Hepatocyte (in vitro differentiated cells): ENCODE measurements around the gene GDPGP1. TPM values are rescaled to one million over a fixed set of nuclear protein-coding genes. Genes with fewer than 3 reads are reported as not detected.

ENCODE experiments used
- DNase-seq: peaks from one replicate; pipeline ENCODE4 v3.0.0-alpha.2; 2016; ENCODE audit warnings: low spot score
- H2AFZ ChIP-seq: fragments of 200-600 bp; sonication (generic); 2 replicates; pipeline ENCODE4 v1.6.0; 2016; ENCODE audit warnings: antibody characterized with exemption, mild to moderate bottlenecking
- H3K27ac ChIP-seq: fragments of 200-600 bp; sonication (generic); 2 replicates; pipeline ENCODE4 v1.5.1; 2016; ENCODE audit warnings: mild to moderate bottlenecking
- H3K27me3 ChIP-seq: fragments of 200-600 bp; sonication (generic); 2 replicates; pipeline ENCODE4 v1.6.1; 2016
- H3K36me3 ChIP-seq: fragments of 200-600 bp; sonication (generic); replicated peaks from 2 replicates; pipeline ENCODE4 v1.5.1; 2016; ENCODE audit warnings: low read depth; ENCODE audit not compliant: insufficient read depth
- H3K4me1 ChIP-seq: fragments of 200-600 bp; sonication (generic); 2 replicates; pipeline ENCODE4 v1.5.1; 2016; ENCODE audit warnings: mild to moderate bottlenecking, moderate library complexity; ENCODE audit not compliant: insufficient read depth
- H3K4me2 ChIP-seq: fragments of 200-600 bp; sonication (generic); 2 replicates; pipeline ENCODE4 v1.6.0; 2016
- H3K4me3 ChIP-seq: fragments of 200-600 bp; sonication (generic); 2 replicates; pipeline ENCODE4 v1.5.1; 2016; ENCODE audit warnings: mild to moderate bottlenecking
- H3K79me2 ChIP-seq: fragments of 200-600 bp; sonication (generic); 2 replicates; pipeline ENCODE4 v1.6.0; 2017; ENCODE audit warnings: mild to moderate bottlenecking
- H3K9me2 ChIP-seq: fragments of 200-600 bp; sonication (generic); replicated peaks from 2 replicates; pipeline ENCODE4 v1.6.0; 2017; ENCODE audit warnings: mild to moderate bottlenecking; ENCODE audit not compliant: insufficient read depth
- H3K9me3 ChIP-seq: fragments of 200-600 bp; sonication (generic); 2 replicates; pipeline ENCODE4 v1.5.1; 2016; ENCODE audit warnings: low read depth, mild to moderate bottlenecking
- H4K20me1 ChIP-seq: fragments of 200-600 bp; sonication (generic); 2 replicates; pipeline ENCODE4 v1.6.0; 2016; ENCODE audit warnings: mild to moderate bottlenecking; ENCODE audit not compliant: insufficient read depth, poor library complexity, severe bottlenecking
- EZH2 ChIP-seq: fragments of 200-600 bp; sonication (generic); IDR thresholded peaks from 2 replicates; pipeline ENCODE4 v1.6.1; 2016; ENCODE audit warnings: antibody characterized with exemption, mild to moderate bottlenecking, borderline replicate concordance
- EZH2phosphoT487 ChIP-seq: fragments of 200-600 bp; sonication (generic); IDR thresholded peaks from one replicate; pipeline ENCODE4 v1.6.1; 2018; ENCODE audit warnings: antibody characterized with exemption, mild to moderate bottlenecking, low read depth, moderate library complexity; ENCODE audit not compliant: unreplicated experiment, severe bottlenecking
- WGBS: methylation state at CpG from one replicate; pipeline ENCODE4 v1.1.6; 2016; ENCODE audit warnings: low lambda C conversion rate; ENCODE audit errors: missing lambda C conversion rate; 5-methylcytosine and 5-hydroxymethylcytosine counted together
- polyA plus RNA-seq: library from polyadenylated mRNA; unstranded; fragments of >200 nt; fragmentation: Nextera tagmentation; extraction: Ambion mirVana; gene quantifications from 2 replicates; pipeline ENCODE4 v1.2.1, GENCODE V29; 2016
- total RNA-seq: library from RNA; depleted of rRNA; stranded (reverse); fragments of >200 nt; gene quantifications from 2 replicates; pipeline ENCODE4 v1.2.3, GENCODE V29; 2014
- TF ChIP-seq, protein P1 (sequence below): fragments of 200-600 bp; sonication (generic); IDR thresholded peaks from 2 replicates; pipeline ENCODE4 v1.5.1; 2016; ENCODE audit warnings: antibody characterized with exemption, mild to moderate bottlenecking; ENCODE audit not compliant: poor library complexity

GDPGP1 gene
- total and polyA plus RNA-seq, 2 experiments from 2014 or later, result 0.56 to 6.8 TPM

DNA sequence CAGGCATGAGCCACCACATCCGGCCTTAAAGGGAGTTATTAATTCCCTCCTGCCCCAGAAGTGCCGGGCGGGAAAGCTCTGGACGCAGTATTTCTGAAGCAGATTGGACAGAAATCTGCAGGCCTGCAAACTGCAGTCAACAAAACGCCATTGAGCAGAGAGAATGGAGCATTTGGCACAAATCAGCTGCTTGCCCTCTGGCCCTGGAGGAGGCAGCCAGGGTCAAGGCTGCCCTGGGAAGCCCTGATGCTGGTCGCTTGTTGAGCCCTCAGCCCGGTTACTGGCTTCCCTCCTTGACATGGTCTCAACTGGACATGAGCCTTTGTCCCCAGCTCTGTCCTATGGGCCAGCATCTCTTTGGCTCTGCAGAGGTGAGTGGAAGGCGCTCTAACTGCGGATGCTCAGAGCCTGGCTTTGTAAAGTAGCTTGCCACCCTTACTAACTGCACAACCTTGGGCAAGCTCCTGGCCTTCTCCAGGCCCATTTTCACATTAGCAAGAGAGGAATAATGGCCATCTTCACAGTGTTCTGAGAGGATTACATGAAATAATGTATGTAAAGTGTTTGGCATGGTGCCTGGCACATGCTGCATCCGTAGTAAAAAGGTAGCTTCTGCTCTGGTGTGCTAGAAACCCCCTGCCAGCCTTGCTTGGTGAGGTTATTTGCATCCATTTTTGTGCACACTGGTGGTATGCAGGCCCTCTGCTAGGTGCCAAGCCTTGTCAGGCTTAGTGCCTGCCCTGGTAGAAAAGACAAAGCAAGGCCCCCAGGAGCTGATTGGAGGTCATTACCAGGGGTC is 28.8 kb upstream of the GDPGP1 start:
- no peaks in the 10 kb centered on the region for H3K36me3 ChIP-seq
- no peak overlapping the region for H3K4me3 ChIP-seq
- no peak for DNase-seq
- H3K27ac ChIP-seq, result no peak overlapping the region
- no peaks in the 10 kb centered on the region for H3K9me2 ChIP-seq
- TF ChIP-seq EZH2phosphoT487, result no peak
- TF ChIP-seq EZH2, result no peak
- TF ChIP-seq, protein P1, sequence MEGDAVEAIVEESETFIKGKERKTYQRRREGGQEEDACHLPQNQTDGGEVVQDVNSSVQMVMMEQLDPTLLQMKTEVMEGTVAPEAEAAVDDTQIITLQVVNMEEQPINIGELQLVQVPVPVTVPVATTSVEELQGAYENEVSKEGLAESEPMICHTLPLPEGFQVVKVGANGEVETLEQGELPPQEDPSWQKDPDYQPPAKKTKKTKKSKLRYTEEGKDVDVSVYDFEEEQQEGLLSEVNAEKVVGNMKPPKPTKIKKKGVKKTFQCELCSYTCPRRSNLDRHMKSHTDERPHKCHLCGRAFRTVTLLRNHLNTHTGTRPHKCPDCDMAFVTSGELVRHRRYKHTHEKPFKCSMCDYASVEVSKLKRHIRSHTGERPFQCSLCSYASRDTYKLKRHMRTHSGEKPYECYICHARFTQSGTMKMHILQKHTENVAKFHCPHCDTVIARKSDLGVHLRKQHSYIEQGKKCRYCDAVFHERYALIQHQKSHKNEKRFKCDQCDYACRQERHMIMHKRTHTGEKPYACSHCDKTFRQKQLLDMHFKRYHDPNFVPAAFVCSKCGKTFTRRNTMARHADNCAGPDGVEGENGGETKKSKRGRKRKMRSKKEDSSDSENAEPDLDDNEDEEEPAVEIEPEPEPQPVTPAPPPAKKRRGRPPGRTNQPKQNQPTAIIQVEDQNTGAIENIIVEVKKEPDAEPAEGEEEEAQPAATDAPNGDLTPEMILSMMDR, result no peak
- no peaks in the 10 kb centered on the region for H3K27me3 ChIP-seq
- H3K4me2 ChIP-seq, result no peak overlapping the region
- H2AFZ ChIP-seq, result no peak overlapping the region
- H3K79me2 ChIP-seq, result peaks cover 87% of the 10 kb centered on the region
- no peaks in the 10 kb centered on the region for H3K9me3 ChIP-seq
- WGBS, result 94% methylated on average over 9 of the region's 10 CpGs
- peaks cover 28% of the 10 kb centered on the region for H4K20me1 ChIP-seq
- peaks cover 20% of the 10 kb centered on the region for H3K4me1 ChIP-seq

DNA sequence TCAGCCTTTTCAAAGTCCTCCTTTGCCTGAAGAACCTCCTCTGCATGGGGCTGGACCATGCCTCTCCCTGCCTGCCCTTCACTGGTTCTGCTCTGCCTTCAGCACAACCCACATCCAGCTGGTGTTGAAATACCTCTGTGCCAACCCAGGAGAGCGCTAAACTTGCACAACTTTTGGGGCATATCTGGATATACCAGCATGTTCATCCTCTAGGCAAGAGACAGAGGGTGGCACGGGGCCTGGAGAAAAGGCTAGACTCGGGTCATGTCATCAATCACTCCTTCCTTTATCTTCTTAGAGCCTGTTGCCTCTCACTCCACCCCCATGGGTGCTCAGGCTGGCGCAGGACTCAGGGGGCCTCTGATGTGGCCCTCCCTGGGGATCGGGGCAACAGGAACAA is 28.1 kb upstream of the GDPGP1 start:
- H3K4me1 ChIP-seq, result peaks cover 14% of the 10 kb centered on the region
- WGBS, result 91% methylated on average over 5 of the region's 5 CpGs
- no peak overlapping the region for H2AFZ ChIP-seq
- no peak for DNase-seq
- H3K4me3 ChIP-seq, result no peak overlapping the region
- TF ChIP-seq EZH2phosphoT487 (no peak), EZH2 (no peak)
- TF ChIP-seq, protein P1, result no peak
- no peaks in the 10 kb centered on the region for H3K9me3 ChIP-seq
- peaks cover 93% of the 10 kb centered on the region for H3K79me2 ChIP-seq
- peaks cover 28% of the 10 kb centered on the region for H4K20me1 ChIP-seq
- no peaks in the 10 kb centered on the region for H3K27me3 ChIP-seq
- no peaks in the 10 kb centered on the region for H3K36me3 ChIP-seq
- no peak overlapping the region for H3K27ac ChIP-seq
- H3K4me2 ChIP-seq, result no peak overlapping the region
- no peaks in the 10 kb centered on the region for H3K9me2 ChIP-seq

DNA sequence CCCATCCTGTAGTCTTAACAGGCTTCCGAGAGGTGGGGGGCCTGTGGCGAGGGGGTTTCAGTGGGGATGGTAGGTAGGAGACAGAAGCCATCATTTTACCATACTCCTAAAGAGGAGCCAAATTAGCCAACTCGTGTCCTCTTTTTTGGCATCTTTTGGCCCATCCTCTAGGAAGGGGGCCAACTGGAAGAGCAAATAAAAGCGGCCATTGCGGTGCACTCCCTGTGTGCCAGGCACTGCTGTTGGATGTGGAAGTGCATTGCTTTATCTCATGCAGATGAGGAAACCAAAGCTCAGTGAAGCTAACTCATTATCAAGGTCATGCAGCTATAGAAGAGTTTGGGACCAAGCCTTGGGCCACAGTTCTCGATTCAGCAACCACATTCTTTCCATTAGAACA is 26.8 kb upstream of the GDPGP1 start:
- peaks cover 93% of the 10 kb centered on the region for H3K79me2 ChIP-seq
- H3K36me3 ChIP-seq, result no peaks in the 10 kb centered on the region

More for the DNA sequence above, 26.8 kb upstream of the GDPGP1 start:
- 95% methylated on average over 6 of the region's 6 CpGs for whole genome bisulfite sequencing
- no peaks in the 10 kb centered on the region for H3K27me3 ChIP-seq
- H4K20me1 ChIP-seq, result peaks cover 24% of the 10 kb centered on the region
- no peaks in the 10 kb centered on the region for H3K9me2 ChIP-seq
- H3K4me2 ChIP-seq, result no peak overlapping the region
- no peak for DNase-seq
- no peak overlapping the region for H3K27ac ChIP-seq
- no peaks in the 10 kb centered on the region for H3K9me3 ChIP-seq
- H3K4me1 ChIP-seq, result peaks cover 25% of the 10 kb centered on the region
- H3K4me3 ChIP-seq, result no peak overlapping the region
- no peak for TF ChIP-seq EZH2phosphoT487
- TF ChIP-seq, protein P1, result no peak
- no peak for TF ChIP-seq EZH2
- H2AFZ ChIP-seq, result no peak overlapping the region
